B cell (primary cell): Measurements from ENCODE around the gene IARS1. TPM values are rescaled to one million over a fixed set of nuclear protein-coding genes. Genes with fewer than 3 reads are reported as not detected.

Experiments
- ATAC-seq: fragments of 200-7000 bp; cut with Tn5 transposase; one replicate; pipeline ENCODE4 v1.10.0; 2021; ENCODE audit warnings: low read depth, mild to moderate bottlenecking, moderate number of reproducible peaks, moderate library complexity
- CTCF ChIA-PET: fragments of 350-600 bp; sonication (Branson Sonifier 250); formaldehyde crosslinking; loops from one replicate; lab custom pipeline; 2021; ENCODE audit warnings: antibody characterized with exemption, inconsistent platforms; lab: Charles Lee
- POLR2A ChIA-PET: fragments of 350-600 bp; sonication (Branson Sonifier 250); formaldehyde crosslinking; loops from one replicate; lab custom pipeline; 2021; ENCODE audit warnings: antibody characterized with exemption; lab: Charles Lee
- DNase-seq: peaks from one replicate; pipeline ENCODE4 v3.0.0; 2013
- H2AFZ ChIP-seq: 2 replicates; pipeline ENCODE4 v1.6.1; 2012; ENCODE audit warnings: mild to moderate bottlenecking, low read depth, low read length; ENCODE audit not compliant: insufficient read depth, poor library complexity, severe bottlenecking
- H3K27ac ChIP-seq, 2 donors: 1 replicate in 1 of 2; 2 replicates in 1 of 2; pipeline ENCODE4 v1.5.1; 2012 to 2013; ENCODE audit warnings: low read length in 2 of 2, mild to moderate bottlenecking in 2 of 2, moderate library complexity in 1 of 2
- H3K27me3 ChIP-seq, 4 experiments: fragments of 200-600 bp in 1 of 4; sonication (generic) in 1 of 4; replicated peaks in 1 of 4; 1 replicate in 2 of 4; 2 replicates in 2 of 4; pipeline versions ENCODE4 v1.6.1 to v1.7.0; 2013 to 2016; ENCODE audit warnings: low read length in 3 of 4, mild to moderate bottlenecking in 2 of 4, mixed read lengths in 1 of 4, moderate library complexity in 1 of 4; ENCODE audit not compliant: insufficient read depth in 4 of 4, control insufficient read depth in 3 of 4; ENCODE audit errors: control extremely low read depth in 1 of 4
- H3K36me3 ChIP-seq, 2 experiments: replicated peaks in 1 of 2; 1 replicate in 1 of 2; 2 replicates in 1 of 2; pipeline versions ENCODE4 v1.6.1 to v1.7.1; 2013; ENCODE audit warnings: low read length in 1 of 2; ENCODE audit not compliant: insufficient read depth in 2 of 2, control insufficient read depth in 1 of 2; ENCODE audit errors: control extremely low read depth in 1 of 2, extremely low read depth in 1 of 2
- H3K4me1 ChIP-seq, 2 donors: fragments of 200-600 bp in 1 of 2; sonication (generic) in 1 of 2; 1 replicate in 1 of 2; 2 replicates in 1 of 2; pipeline versions ENCODE4 v1.5.1 to v1.6.1; 2013 to 2017; ENCODE audit warnings: low read length in 2 of 2; ENCODE audit not compliant: control insufficient read depth in 2 of 2, insufficient read depth in 2 of 2
- H3K4me2 ChIP-seq: replicated peaks from 2 replicates; pipeline ENCODE3; 2012; ENCODE audit warnings: mild to moderate bottlenecking, low read depth, low read length; ENCODE audit not compliant: poor library complexity, severe bottlenecking
- H3K4me3 ChIP-seq, 5 experiments: fragments of 200-600 bp in 1 of 5; sonication (generic) in 1 of 5; 1 replicate in 3 of 5; 2 replicates in 2 of 5; pipeline versions ENCODE4 v1.5.1 to v1.7.0; 2011 to 2016; ENCODE audit warnings: low read length in 4 of 5, mild to moderate bottlenecking in 4 of 5, low read depth in 2 of 5, control low read depth in 1 of 5, moderate library complexity in 1 of 5; ENCODE audit not compliant: insufficient read depth in 1 of 5; ENCODE audit errors: control extremely low read depth in 1 of 5, extremely low read depth in 1 of 5
- H3K79me2 ChIP-seq: fragments of 200-600 bp; sonication (generic); one replicate; pipeline ENCODE4 v1.6.0; 2016; ENCODE audit warnings: low read length; ENCODE audit not compliant: control insufficient read depth, insufficient read depth
- H3K9ac ChIP-seq: fragments of 200-600 bp; sonication (generic); 2 replicates; pipeline ENCODE4 v1.6.1; 2017; ENCODE audit warnings: mild to moderate bottlenecking, low read length, moderate library complexity
- H3K9me3 ChIP-seq, 3 donors: one replicate each; pipeline versions ENCODE4 v1.6.1 to v1.7.1; 2013; ENCODE audit warnings: low read length in 2 of 3; ENCODE audit not compliant: control insufficient read depth in 2 of 3, insufficient read depth in 1 of 3; ENCODE audit errors: control extremely low read depth in 1 of 3
- H4K20me1 ChIP-seq: 2 replicates; pipeline ENCODE4 v1.6.0; 2012; ENCODE audit warnings: mild to moderate bottlenecking, low read length; ENCODE audit not compliant: insufficient read depth, control insufficient read depth, poor library complexity, severe bottlenecking
- H3K27ac Mint-ChIP-seq: one replicate; pipeline ENCODE4 v1.8.0; 2021; ENCODE audit warnings: mixed read lengths
- H3K27me3 Mint-ChIP-seq: one replicate; pipeline ENCODE4 v1.8.0; 2021; ENCODE audit warnings: mixed read lengths
- H3K4me1 Mint-ChIP-seq: one replicate; pipeline ENCODE4 v1.8.0; 2021; ENCODE audit warnings: mixed read lengths
- H3K4me3 Mint-ChIP-seq: one replicate; pipeline ENCODE4 v1.8.0; 2021; ENCODE audit warnings: mixed read lengths
- H3K9me3 Mint-ChIP-seq: one replicate; pipeline ENCODE4 v1.8.0; 2022; ENCODE audit warnings: mixed read lengths; ENCODE audit not compliant: insufficient read depth
- EZH2 ChIP-seq: IDR thresholded peaks from 2 replicates; pipeline ENCODE4 v1.6.1; 2012; ENCODE audit warnings: borderline replicate concordance, low read depth, mild to moderate bottlenecking, moderate library complexity, low read length; ENCODE audit not compliant: insufficient read depth, poor library complexity, severe bottlenecking
- WGBS: methylation state at CpG from one replicate; pipeline ENCODE4 v1.1.5; 2013; ENCODE audit warnings: missing lambda C conversion rate; ENCODE audit not compliant: insufficient coverage; 5-methylcytosine and 5-hydroxymethylcytosine counted together
- intact Hi-C: fragments of 100-400 bp; cut with micrococcal nuclease; formaldehyde crosslinking; loops from one replicate; pipeline ENCODE4 v1.10.0; 2022
- polyA plus RNA-seq: library from polyadenylated mRNA; depleted of rRNA; stranded (reverse); fragments of >200 nt; gene quantifications from 2 replicates; pipeline ENCODE4 v1.2.3, GENCODE V29; 2012
- total RNA-seq, 2 donors: library from RNA; stranded (reverse); fragments of 120-200 nt in 1 of 2; gene quantifications; 1 replicate in 1 of 2; 2 replicates in 1 of 2; pipeline versions ENCODE4 v1.2.3 to v1.2.4, GENCODE V29; 2013 to 2022
- TF ChIP-seq, protein P1 (sequence below): fragments of 200-600 bp; IDR thresholded peaks from one replicate; pipeline ENCODE4 v1.8.0; 2022; ENCODE audit warnings: antibody characterized with exemption, mild to moderate bottlenecking

Gene IARS1
- total and polyA plus RNA-seq, 2 donors (not counting 1 experiment from before 2014, with no cell fraction given), result 31.6 to 82.8 TPM

DNA sequence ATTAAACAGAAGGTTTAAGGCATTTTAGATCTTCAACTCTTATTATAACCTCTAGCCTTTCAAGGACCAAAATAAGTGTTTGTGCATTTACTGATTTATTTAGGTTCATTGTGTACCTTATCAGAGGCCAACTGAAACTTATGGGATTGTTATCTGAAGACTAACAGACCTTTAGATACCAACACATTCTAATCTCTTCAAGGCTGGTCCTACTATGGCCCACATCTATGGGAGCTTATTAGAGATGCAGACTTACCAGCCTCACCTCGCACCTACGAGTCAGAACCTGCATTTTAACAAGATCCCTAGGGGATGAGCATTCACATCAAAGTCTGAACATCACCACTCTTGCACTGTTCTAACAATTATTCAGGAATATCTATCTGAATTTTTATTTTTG lies 1.9 kb downstream of the IARS1 start:
- ChIA-PET CTCF (interaction anchor here (1.7 kb wide), 1 partner anchor 498 kb away, joined by 5 read pairs; no protein-coding TSS in a partner anchor), POLR2A (interaction anchor here (0.6 to 1.4 kb wide), 3 partner anchors 17 to 1875 kb away, joined by 3 read pairs; partner anchors contain the start of genes CENPP and NOL8)
- DNase-seq (no peak), ATAC-seq (no peak)
- no peak overlapping the region for H3K27ac ChIP-seq
- TF ChIP-seq, protein P1, sequence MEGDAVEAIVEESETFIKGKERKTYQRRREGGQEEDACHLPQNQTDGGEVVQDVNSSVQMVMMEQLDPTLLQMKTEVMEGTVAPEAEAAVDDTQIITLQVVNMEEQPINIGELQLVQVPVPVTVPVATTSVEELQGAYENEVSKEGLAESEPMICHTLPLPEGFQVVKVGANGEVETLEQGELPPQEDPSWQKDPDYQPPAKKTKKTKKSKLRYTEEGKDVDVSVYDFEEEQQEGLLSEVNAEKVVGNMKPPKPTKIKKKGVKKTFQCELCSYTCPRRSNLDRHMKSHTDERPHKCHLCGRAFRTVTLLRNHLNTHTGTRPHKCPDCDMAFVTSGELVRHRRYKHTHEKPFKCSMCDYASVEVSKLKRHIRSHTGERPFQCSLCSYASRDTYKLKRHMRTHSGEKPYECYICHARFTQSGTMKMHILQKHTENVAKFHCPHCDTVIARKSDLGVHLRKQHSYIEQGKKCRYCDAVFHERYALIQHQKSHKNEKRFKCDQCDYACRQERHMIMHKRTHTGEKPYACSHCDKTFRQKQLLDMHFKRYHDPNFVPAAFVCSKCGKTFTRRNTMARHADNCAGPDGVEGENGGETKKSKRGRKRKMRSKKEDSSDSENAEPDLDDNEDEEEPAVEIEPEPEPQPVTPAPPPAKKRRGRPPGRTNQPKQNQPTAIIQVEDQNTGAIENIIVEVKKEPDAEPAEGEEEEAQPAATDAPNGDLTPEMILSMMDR, result no peak
- no peak for TF ChIP-seq EZH2
- no peak overlapping the region for H2AFZ ChIP-seq
- H3K4me2 ChIP-seq, result no peak overlapping the region
- no peaks in the 10 kb centered on the region for H3K27me3 ChIP-seq
- H3K27ac Mint-ChIP-seq, result no peak overlapping the region
- intact Hi-C loops, result no loop called here
- peaks cover 0 to 3% (median 0%) of the 10 kb centered on the region in 3 donors for H3K9me3 ChIP-seq
- no peaks in the 10 kb centered on the region for H3K9me3 Mint-ChIP-seq
- no peak overlapping the region for H3K9ac ChIP-seq
- H3K4me1 Mint-ChIP-seq, result peaks cover 45% of the 10 kb centered on the region
- H3K4me3 ChIP-seq, result no peak overlapping the region
- H3K36me3 ChIP-seq, result peaks cover 4 to 8% of the 10 kb centered on the region in 2 experiments
- no peaks in the 10 kb centered on the region for H3K27me3 Mint-ChIP-seq
- WGBS, result no CpG with 5 or more reads among the region's 2 CpGs
- peaks cover 40% of the 10 kb centered on the region for H3K79me2 ChIP-seq
- peak overlapping the region; percentile 21 for H3K4me3 Mint-ChIP-seq
- H4K20me1 ChIP-seq, result no peaks in the 10 kb centered on the region
- H3K4me1 ChIP-seq, result peaks cover 17 to 24% of the 10 kb centered on the region in 2 donors

DNA sequence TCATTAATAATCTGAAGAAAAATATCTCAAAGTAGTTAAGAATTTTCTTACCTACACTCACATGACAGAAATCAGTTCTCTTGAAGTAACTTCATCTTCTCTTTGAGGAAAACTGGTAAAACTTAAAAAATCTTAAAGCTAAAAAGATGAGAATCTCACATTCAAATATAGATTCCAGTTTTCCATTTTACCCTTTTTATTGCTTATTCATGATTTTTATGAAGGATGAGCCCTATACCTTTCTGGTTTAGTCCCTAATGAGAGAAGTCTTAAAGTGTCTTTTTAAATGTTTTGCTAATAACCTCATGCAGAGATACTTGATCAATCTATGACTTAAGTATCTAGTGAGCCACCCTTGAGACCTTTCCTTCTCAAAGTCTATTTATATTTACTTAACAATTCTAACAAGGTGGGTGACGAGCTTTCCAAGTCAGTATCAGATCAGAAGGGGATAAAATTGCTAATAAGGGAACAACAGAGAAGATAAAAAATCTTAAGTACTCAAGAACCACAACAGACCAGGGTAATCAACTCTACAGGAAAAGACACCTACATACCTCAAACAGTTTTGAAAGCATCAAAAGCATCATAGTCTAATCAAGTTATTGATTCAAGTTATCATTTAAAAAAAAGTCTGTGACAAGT lies 2.6 kb downstream of the IARS1 start:
- H3K4me1 ChIP-seq, result peaks cover 17 to 24% of the 10 kb centered on the region in 2 donors
- no peak overlapping the region for H3K27ac ChIP-seq
- Mint-ChIP-seq H3K27ac (no peak overlapping the region), H3K9me3 (no peaks in the 10 kb centered on the region), H3K4me1 (peaks cover 45% of the 10 kb centered on the region), H3K4me3 (peak overlapping the region; percentile 4), H3K27me3 (no peaks in the 10 kb centered on the region)
- H4K20me1 ChIP-seq, result no peaks in the 10 kb centered on the region
- peaks cover 4 to 8% of the 10 kb centered on the region in 2 experiments for H3K36me3 ChIP-seq
- H3K79me2 ChIP-seq, result peaks cover 46% of the 10 kb centered on the region
- no peak overlapping the region for H3K9ac ChIP-seq
- no peak overlapping the region for H2AFZ ChIP-seq
- no peak overlapping the region for H3K4me2 ChIP-seq
- DNase-seq (no peak), ATAC-seq (no peak)
- H3K27me3 ChIP-seq, result no peaks in the 10 kb centered on the region
- no CpG with 5 or more reads among the region's 1 CpG for WGBS
- H3K9me3 ChIP-seq, result peaks cover 0 to 3% (median 0%) of the 10 kb centered on the region in 3 donors
- no peak for TF ChIP-seq EZH2
- TF ChIP-seq, protein P1, result no peak
- ChIA-PET CTCF (interaction anchor here (1.7 kb wide), 1 partner anchor 498 kb away, joined by 5 read pairs; no protein-coding TSS in a partner anchor), POLR2A (interaction anchor here (1.4 kb wide), 1 partner anchor 35 kb away, joined by 3 read pairs; the partner anchor contains the start of genes CENPP and NOL8)
- intact Hi-C loops, result no loop called here
- no peak overlapping the region for H3K4me3 ChIP-seq
